HG03378 (cell line): ENCODE data around the gene CR1.
A peak's percentile ranks its signal among the peaks of the same experiment; 100 is the strongest.
"Not testable (repeated sequence)": the region's sequence is repeated elsewhere in the genome, so short reads cannot be mapped to it uniquely, and the experiment has no call there.

ENCODE experiments used
- ATAC-seq: cut with Tn5 transposase; IDR thresholded peaks from one replicate; pipeline ENCODE4 v1.9.1; 2021; ENCODE audit warnings: mild to moderate bottlenecking, moderate library complexity; ENCODE audit not compliant: unreplicated experiment

CR1 gene

DNA sequence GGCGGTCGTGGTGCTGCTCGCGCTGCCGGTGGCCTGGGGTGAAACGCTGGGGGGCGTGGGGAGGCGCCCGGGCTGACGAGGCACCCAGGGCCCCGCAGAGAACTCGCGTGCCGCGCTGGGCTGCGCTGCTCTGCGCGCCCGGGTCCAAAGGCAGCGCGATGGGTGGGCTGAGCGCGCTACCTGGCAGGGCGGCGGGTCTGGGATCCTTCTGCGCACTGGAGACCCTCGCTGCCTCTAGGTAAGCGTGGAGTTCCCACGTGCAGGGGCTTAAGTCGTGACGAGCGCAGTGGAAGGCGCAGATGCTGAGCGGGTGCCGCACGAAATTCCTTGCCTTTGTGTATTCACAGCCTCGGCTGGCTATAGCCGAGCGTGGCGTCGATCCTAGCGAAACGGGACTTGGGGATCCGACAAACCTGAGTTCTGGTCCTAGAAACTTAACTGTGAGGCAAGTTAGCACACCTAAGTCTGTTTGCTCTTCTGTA, 173.6 kb downstream of the CR1 start:
- ATAC-seq = no peak

DNA sequence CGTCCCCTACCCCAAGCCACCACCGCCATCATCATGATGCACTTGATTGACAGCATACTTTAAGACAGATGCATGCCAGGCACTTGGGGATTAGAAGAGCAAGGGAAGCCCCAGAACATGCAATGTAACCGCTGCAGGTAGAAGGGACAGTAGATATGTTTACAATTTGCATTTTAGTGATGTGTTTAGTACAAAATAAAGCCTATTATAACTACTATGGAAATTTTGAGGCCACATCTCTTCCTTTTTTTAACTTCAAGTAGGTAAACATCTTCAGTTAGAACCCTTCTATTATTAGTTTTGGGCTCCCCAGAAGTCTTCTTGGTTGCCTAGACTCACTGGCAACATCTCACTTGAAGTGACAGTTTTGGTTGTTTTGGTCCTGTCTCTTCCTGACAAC, 174.2 kb downstream of the CR1 start:
- ATAC-seq = peak; percentile 61

DNA sequence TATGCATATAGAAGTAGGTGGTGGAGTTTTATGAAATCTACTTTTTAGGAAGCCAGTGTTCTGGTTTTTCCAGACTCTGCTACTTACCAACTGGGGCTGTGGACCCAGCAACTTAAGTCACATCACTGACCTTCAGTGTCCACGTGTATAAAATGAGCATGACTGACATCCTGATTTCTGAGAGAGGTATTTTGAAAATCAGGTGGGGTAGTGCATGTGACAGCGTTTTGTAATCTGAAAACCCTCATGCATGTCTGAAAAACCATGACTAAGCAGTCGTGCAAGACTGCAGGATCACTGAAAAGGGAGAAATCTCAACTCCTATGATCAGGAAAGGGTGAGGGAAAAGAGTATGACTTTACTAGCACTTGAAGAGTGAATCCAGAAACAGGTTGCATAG, 175.0 kb downstream of the CR1 start:
- ATAC-seq = no peak

DNA sequence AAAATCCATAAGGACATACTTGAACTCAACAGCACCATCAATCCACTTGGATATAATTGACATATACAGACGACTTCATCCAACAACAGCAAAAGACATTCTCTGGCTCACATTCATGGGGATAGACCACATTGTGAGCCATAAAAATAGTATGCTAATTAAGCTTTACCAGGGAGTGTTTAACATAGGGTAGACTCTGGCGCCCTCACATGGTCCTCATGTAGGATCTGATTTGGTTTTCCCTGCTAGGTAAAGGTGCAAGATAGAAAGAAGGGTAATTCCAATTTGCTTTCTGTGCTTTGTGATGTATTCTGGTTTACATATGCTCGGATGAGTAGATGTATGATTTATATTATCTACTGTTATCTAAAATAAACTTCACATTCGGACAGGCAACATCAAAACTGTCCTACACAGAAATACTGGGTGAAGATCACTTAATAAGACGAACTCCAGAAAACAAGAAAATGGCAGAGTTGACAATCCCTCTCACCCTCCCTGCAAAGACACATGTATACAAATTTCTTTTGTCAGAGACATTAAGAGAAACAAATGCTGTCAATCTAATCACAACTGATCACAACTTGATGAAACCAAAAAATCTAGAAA, 176.7 kb downstream of the CR1 start:
- ATAC-seq = no peak

DNA sequence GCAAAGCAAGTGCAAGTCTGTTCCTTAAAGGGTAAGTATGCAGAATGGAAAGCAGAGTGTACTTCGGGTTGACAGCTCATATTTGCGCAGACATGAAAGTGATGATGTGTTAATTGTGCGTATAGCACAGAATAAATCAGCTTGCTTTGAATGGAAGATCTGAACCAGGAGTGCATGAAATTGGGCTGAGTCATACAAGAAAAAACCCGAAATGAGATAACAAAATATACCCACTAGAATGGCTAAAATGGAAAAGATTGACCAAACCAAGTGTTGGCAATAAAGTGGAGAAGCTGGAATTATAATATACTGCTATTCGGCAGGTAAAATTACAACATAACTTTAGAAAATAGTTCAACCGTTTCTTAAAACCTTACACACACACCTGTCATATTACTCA, 177.4 kb downstream of the CR1 start:
- ATAC-seq = no peak

DNA sequence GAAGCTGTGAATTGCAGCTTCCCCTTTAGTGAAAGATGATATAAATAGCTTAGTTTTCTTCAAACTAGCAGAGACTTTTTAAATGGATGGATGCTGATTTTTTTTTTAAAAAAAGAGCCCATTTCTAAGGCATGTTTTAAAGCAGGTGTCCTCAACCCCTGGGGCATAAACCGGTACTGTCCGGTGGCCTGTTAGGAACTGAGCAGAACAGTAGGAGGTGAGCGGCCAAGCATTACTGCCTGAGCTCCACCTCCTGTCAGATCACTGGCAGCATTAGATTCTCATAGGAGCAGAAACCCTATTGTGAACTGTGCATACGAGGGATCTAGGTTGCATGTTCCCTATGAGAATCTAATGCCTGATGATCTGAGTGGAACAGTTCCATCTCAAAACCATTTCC, 180.2 kb downstream of the CR1 start:
- ATAC-seq = no peak

DNA sequence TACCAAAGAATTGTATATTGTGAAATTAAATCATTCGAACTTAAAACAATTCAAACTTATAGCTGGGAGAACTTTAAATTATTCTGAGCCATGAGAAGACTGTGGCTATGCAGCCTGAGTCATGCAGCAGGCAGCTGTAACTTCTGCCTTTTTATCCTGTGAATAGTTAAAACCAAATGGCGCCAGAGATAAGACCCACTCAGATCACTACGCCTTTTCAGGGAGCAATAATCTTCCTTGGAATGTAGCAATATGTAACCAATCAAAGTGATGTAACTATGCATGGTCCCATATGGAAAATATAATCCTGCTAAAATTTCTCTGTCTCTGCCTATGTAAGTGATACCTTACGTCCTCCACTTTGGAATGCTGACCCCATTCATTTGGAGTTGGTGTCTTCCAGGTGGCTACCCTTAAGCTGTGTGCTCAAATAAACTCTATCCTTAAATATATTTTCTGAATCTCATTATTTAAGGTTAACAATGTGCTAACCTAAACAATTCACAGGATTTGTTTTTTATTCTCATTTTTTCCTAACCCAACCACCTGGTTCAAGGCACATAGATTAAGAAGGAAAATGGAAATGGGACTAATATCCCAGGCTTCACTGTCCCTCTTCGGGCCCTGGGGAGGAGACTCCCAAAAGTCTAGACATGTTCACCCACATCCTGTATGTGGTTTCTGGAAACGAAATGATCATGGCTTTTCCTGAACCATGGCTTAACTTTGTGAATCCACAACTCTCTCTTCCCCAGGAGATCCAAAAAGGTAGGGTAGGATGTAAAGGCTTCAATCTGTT, 184.8 kb downstream of the CR1 start:
- not testable (repeated sequence) for ATAC-seq

DNA sequence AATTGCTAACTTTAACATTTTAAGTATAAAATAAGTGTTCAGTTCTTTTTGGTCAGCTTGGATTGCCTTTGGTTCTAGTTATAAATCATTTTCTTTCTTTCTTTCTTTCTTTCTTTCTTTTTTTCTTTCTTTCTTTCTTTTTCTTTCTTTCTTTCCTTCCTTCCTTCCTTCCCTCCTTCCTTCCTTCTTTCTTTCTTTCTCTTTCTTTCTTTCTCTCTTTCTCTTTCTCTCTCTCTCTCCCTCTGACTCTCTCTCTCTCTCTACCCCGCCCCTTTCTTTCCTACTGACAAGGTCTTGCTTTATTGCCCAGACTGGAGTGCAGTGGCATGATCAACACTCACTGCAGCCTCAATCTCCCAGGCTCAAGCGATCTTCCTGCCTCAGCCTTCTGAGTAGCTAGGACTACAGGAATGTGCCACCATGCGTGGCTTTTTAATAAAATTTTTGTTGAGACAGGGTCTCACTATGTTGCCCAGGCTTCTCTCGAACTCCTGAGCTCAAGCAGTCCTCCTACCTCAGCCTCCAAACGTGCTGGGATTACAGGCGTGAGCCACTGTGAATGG, 187.0 kb downstream of the CR1 start:
- not testable (repeated sequence) for ATAC-seq

DNA sequence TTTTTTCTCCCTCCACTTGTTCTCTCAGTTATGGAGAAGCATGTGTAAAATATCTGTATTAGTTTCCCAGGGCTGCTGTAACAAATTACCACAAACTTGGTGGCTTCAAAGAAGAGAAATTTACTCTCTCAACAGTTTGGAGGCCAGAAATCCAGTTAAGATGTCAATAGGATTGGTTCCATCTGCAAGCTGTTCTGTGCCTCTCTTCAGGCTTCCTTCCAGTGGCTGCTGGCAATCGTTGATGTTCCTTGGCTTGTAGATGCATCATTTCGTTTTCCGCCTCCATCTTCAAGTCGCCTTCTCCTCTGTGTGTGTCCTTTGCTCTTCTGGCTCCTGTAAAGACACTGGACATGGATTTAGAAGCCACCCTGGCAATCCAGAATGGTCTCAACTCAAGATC, 194.6 kb downstream of the CR1 start:
- not testable (repeated sequence) for ATAC-seq

DNA sequence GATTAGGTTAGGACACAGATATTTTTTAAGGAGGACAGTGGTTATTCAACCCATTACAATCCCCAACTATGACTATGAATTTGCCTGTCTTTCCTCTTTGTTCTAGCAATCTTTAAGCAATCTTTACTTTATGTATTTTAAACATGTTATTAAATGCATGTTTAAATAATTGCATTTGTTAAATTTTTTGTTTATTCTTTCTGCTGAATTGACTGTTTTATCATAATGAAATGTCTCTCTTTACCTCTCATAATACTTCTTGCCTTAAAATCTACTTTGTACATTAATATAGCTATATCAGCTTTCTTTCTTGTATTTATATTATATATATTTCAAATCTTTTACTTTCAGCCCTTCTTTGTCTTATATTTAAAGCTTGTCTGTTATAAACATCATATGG, 195.1 kb downstream of the CR1 start:
- no peak for ATAC-seq
